GM08714 (cell line): Measurements from ENCODE around the gene LRRC8D.

ENCODE experiments used
- H3K4me3 ChIP-seq: fragments of 200-500 bp; sonication (Bioruptor generic); 2 replicates; pipeline ENCODE4 v1.5.1; 2014; ENCODE audit warnings: mild to moderate bottlenecking, low read length, inconsistent platforms
- ZNF274 ChIP-seq: IDR thresholded peaks from 2 replicates; pipeline ENCODE4 v1.6.1; 2012; ENCODE audit warnings: mild to moderate bottlenecking, low read depth, low read length

Gene LRRC8D

GRCh38 chr1:89927478-89927877 lies 106.6 kb downstream of the LRRC8D start:
- TF ChIP-seq ZNF274: no peak
- H3K4me3 ChIP-seq: no peak overlapping the region

GRCh38 chr1:89928506-89928905 lies 107.7 kb downstream of the LRRC8D start:
- no peak overlapping the region for H3K4me3 ChIP-seq
- no peak for TF ChIP-seq ZNF274

- TF ChIP-seq ZNF274: no peak
- no peak overlapping the region for H3K4me3 ChIP-seq
Measured at GRCh38 chr1:89929467-89930063, 108.7 kb downstream of the LRRC8D start.

- no peak for TF ChIP-seq ZNF274
- no peak overlapping the region for H3K4me3 ChIP-seq
Measured at GRCh38 chr1:89930579-89930978, 109.7 kb downstream of the LRRC8D start.

- no peak for TF ChIP-seq ZNF274
- no peak overlapping the region for H3K4me3 ChIP-seq
Measured at GRCh38 chr1:89931964-89932363, 111.1 kb downstream of the LRRC8D start.

- no peak for TF ChIP-seq ZNF274
- H3K4me3 ChIP-seq: no peak overlapping the region
Measured at GRCh38 chr1:89932598-89933364, 111.9 kb downstream of the LRRC8D start.

- TF ChIP-seq ZNF274: no peak
- H3K4me3 ChIP-seq: no peak overlapping the region
Measured at GRCh38 chr1:89934461-89934860, 113.6 kb downstream of the LRRC8D start.

GRCh38 chr1:89935235-89935634 lies 114.4 kb downstream of the LRRC8D start:
- H3K4me3 ChIP-seq: no peak overlapping the region
- no peak for TF ChIP-seq ZNF274

GRCh38 chr1:89936694-89937093 lies 115.9 kb downstream of the LRRC8D start:
- TF ChIP-seq ZNF274: no peak

GRCh38 chr1:89938171-89939055 lies 117.6 kb downstream of the LRRC8D start:
- H3K4me3 ChIP-seq: no peak overlapping the region
- TF ChIP-seq ZNF274: no peak

More at GRCh38 chr1:89936694-89937093, 115.9 kb downstream of the LRRC8D start:
- H3K4me3 ChIP-seq: no peak overlapping the region

- TF ChIP-seq ZNF274: no peak
- H3K4me3 ChIP-seq: no peak overlapping the region
Measured at GRCh38 chr1:89939059-89939570, 118.3 kb downstream of the LRRC8D start.

- TF ChIP-seq ZNF274: no peak
- no peak overlapping the region for H3K4me3 ChIP-seq
Measured at GRCh38 chr1:89939693-89940438, 119.0 kb downstream of the LRRC8D start.

GRCh38 chr1:89941110-89941766 lies 120.4 kb downstream of the LRRC8D start:
- TF ChIP-seq ZNF274: no peak

More at GRCh38 chr1:89941110-89941766, 120.4 kb downstream of the LRRC8D start:
- H3K4me3 ChIP-seq: no peak overlapping the region
